Gastroesophageal sphincter (tissue), 3 donors: Measurements from ENCODE around the gene TENT5C.

Experiments
- CTCF ChIP-seq, 4 experiments: fragments of 200-600 bp in 2 of 4; fragments of 450-650 bp in 2 of 4; sonication (generic) in 1 of 4; IDR thresholded peaks; one replicate each; pipeline ENCODE4 v1.5.1; 2017 to 2019; ENCODE audit warnings: antibody characterized with exemption in 4 of 4, mild to moderate bottlenecking in 2 of 4, moderate library complexity in 2 of 4
- POLR2A ChIP-seq, 2 donors: fragments of 450-650 bp; IDR thresholded peaks; one replicate each; pipeline ENCODE4 v1.6.1; 2017; ENCODE audit warnings: antibody characterized with exemption in 2 of 2, mild to moderate bottlenecking in 2 of 2, moderate library complexity in 1 of 2

GRCh38 chr1:117575586-117576225, 30.1 kb upstream of the TENT5C start:
- TF ChIP-seq CTCF (IDR thresholded peaks at IDR 0.05) (no peak), POLR2A (IDR thresholded peaks at IDR 0.05) (no peak)
